HepG2 (cell line): Measurements from ENCODE around the gene NFATC3. TPM values are rescaled to one million over a fixed set of nuclear protein-coding genes. Genes with fewer than 3 reads are reported as not detected.
A peak's percentile ranks its signal among the peaks of the same experiment; 100 is the strongest.

Source experiments
- CSRNP2 ChIP-seq: sonication (generic); formaldehyde crosslinking; conservative IDR thresholded peaks from 2 replicates; pipeline ENCODE4 v1.8.0; 2022; ENCODE audit warnings: low read depth, missing genetic modification reagents
- GATAD1 ChIP-seq: IDR thresholded peaks from 2 replicates; pipeline ENCODE4 v1.6.1; 2016; ENCODE audit warnings: missing genetic modification reagents, missing compliant biosample characterization
- HOXA7 ChIP-seq: sonication (generic); formaldehyde crosslinking; IDR thresholded peaks from 2 replicates; pipeline ENCODE4 v1.8.1; 2022; ENCODE audit warnings: mild to moderate bottlenecking, missing genetic modification reagents, moderate library complexity
- NFRKB ChIP-seq: fragments of 450-650 bp; IDR thresholded peaks from 2 replicates; pipeline ENCODE4 v1.6.1; 2017
- PITX1 ChIP-seq: sonication (generic); formaldehyde crosslinking; IDR thresholded peaks from 2 replicates; pipeline ENCODE4 v1.5.1; 2020; ENCODE audit warnings: mild to moderate bottlenecking, missing genetic modification reagents
- THAP7 ChIP-seq: sonication (generic); formaldehyde crosslinking; IDR thresholded peaks from 2 replicates; pipeline ENCODE4 v1.8.1; 2023; ENCODE audit warnings: mild to moderate bottlenecking, missing genetic modification reagents
- THRA ChIP-seq: sonication (generic); formaldehyde crosslinking; IDR thresholded peaks from 2 replicates; pipeline ENCODE4 v1.4.0; 2020; ENCODE audit warnings: missing genetic modification reagents, borderline replicate concordance
- ZBTB3 ChIP-seq: sonication (generic); formaldehyde crosslinking; IDR thresholded peaks from 2 replicates; pipeline ENCODE4 v1.4.0; 2020; ENCODE audit warnings: low read depth, mild to moderate bottlenecking, moderate library complexity, missing genetic modification reagents, borderline replicate concordance
- ZNF235 ChIP-seq: sonication (generic); formaldehyde crosslinking; IDR thresholded peaks from 2 replicates; pipeline ENCODE4 v1.8.1; 2023; ENCODE audit warnings: mild to moderate bottlenecking, missing genetic modification reagents, borderline replicate concordance
- ZNF253 ChIP-seq: sonication (generic); formaldehyde crosslinking; IDR thresholded peaks from 2 replicates; pipeline ENCODE4 v1.8.0; 2022; ENCODE audit warnings: mild to moderate bottlenecking, missing genetic modification reagents, borderline replicate concordance
- ZNF264 ChIP-seq: sonication (generic); formaldehyde crosslinking; IDR thresholded peaks from 2 replicates; pipeline ENCODE4 v1.4.0; 2020; ENCODE audit warnings: missing genetic modification reagents
- ZNF292 ChIP-seq: sonication (generic); formaldehyde crosslinking; IDR thresholded peaks from 2 replicates; pipeline ENCODE4 v1.8.1; 2022; ENCODE audit warnings: mild to moderate bottlenecking, low read depth, missing genetic modification reagents, borderline replicate concordance
- ZNF7 ChIP-seq: IDR thresholded peaks from 2 replicates; pipeline ENCODE4 v1.6.1; 2016; ENCODE audit warnings: missing biosample characterization, missing genetic modification reagents
- ZNF713 ChIP-seq: sonication (generic); formaldehyde crosslinking; IDR thresholded peaks from 2 replicates; pipeline ENCODE4 v1.4.0; 2020; ENCODE audit warnings: mild to moderate bottlenecking, missing genetic modification reagents
- ZNF720 ChIP-seq: sonication (generic); formaldehyde crosslinking; IDR thresholded peaks from 2 replicates; pipeline ENCODE4 v1.4.0; 2020; ENCODE audit warnings: missing genetic modification reagents
- ZNF800 ChIP-seq: sonication (generic); formaldehyde crosslinking; IDR thresholded peaks from 2 replicates; pipeline ENCODE4 v1.4.0; 2020; ENCODE audit warnings: missing genetic modification reagents
- ZSCAN22 ChIP-seq: sonication (generic); formaldehyde crosslinking; IDR thresholded peaks from 2 replicates; pipeline ENCODE4 v1.4.0; 2020; ENCODE audit warnings: mild to moderate bottlenecking, missing genetic modification reagents
- polyA plus RNA-seq, 8 experiments: library from polyadenylated mRNA; depleted of rRNA in 3 of 8; stranded (reverse) in 7 of 8; unstranded in 1 of 8; fragments of >200 nt; fragmentation: Illumina TruSeq in 4 of 8; extraction: Trizol in 4 of 8; gene quantifications; 2 replicates each; pipeline versions ENCODE4 v1.2.1 to v1.2.3, GENCODE V29; 2011 to 2016; ENCODE audit warnings: low read depth in 4 of 8, missing spikeins in 1 of 8, mixed read lengths in 1 of 8; ENCODE audit not compliant: insufficient read depth in 1 of 8
- total RNA-seq, 5 experiments: library from RNA; depleted of rRNA; stranded (reverse); fragments of >200 nt; fragmentation: Illumina TruSeq; extraction: Trizol; gene quantifications; 2 replicates each; pipeline ENCODE4 v1.2.3, GENCODE V29; 2016; ENCODE audit warnings: low read depth in 1 of 5
- TF ChIP-seq, protein P1 (sequence below): IDR thresholded peaks from 2 replicates; pipeline ENCODE4 v1.6.1; 2016; ENCODE audit warnings: missing compliant biosample characterization, missing genetic modification reagents, borderline replicate concordance
- TF ChIP-seq, protein P2 (sequence below): sonication (generic); formaldehyde crosslinking; IDR thresholded peaks from 2 replicates; pipeline ENCODE4; 2020; ENCODE audit warnings: missing genetic modification reagents, mild to moderate bottlenecking, borderline replicate concordance

Gene NFATC3
- total and polyA plus RNA-seq, 2 of the 13 experiments (the other 11 are each of a cell fraction or from before 2014, with no cell fraction given), result 52.6 to 62.7 TPM

GRCh38 chr16:68084504-68085258 lies 489 bp upstream of the NFATC3 start (continued):
- TF ChIP-seq, protein P1, sequence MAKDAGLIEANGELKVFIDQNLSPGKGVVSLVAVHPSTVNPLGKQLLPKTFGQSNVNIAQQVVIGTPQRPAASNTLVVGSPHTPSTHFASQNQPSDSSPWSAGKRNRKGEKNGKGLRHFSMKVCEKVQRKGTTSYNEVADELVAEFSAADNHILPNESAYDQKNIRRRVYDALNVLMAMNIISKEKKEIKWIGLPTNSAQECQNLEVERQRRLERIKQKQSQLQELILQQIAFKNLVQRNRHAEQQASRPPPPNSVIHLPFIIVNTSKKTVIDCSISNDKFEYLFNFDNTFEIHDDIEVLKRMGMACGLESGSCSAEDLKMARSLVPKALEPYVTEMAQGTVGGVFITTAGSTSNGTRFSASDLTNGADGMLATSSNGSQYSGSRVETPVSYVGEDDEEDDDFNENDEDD (CRISPR knock-in tag), result peak; percentile 99
- TF ChIP-seq ZNF7 (CRISPR knock-in tag) (no peak; the same call in 1 of the 2 replicates), PITX1 (CRISPR knock-in tag) (peak; percentile 88), ZNF292 (CRISPR knock-in tag) (peak; percentile 91), NFRKB (no peak), ZBTB3 (CRISPR knock-in tag) (peak; percentile 94), GATAD1 (CRISPR knock-in tag) (peak; percentile 77), HOXA7 (CRISPR knock-in tag) (0 out of 2 replicates have a peak, but pooled peaks have one; percentile 48), ZSCAN22 (CRISPR knock-in tag) (no peak), ZNF253 (CRISPR knock-in tag) (peak; percentile 97), ZNF264 (CRISPR knock-in tag) (peak; percentile 85; the same call in 1 of the 2 replicates), THRA (CRISPR knock-in tag) (peak; percentile 77; the same call in 1 of the 2 replicates), ZNF235 (no peak), ZNF720 (no peak), ZNF800 (CRISPR knock-in tag) (peak; percentile 87), THAP7 (peak; percentile 82), ZNF713 (peak; percentile 98), CSRNP2 (no peak)
- TF ChIP-seq, protein P2, sequence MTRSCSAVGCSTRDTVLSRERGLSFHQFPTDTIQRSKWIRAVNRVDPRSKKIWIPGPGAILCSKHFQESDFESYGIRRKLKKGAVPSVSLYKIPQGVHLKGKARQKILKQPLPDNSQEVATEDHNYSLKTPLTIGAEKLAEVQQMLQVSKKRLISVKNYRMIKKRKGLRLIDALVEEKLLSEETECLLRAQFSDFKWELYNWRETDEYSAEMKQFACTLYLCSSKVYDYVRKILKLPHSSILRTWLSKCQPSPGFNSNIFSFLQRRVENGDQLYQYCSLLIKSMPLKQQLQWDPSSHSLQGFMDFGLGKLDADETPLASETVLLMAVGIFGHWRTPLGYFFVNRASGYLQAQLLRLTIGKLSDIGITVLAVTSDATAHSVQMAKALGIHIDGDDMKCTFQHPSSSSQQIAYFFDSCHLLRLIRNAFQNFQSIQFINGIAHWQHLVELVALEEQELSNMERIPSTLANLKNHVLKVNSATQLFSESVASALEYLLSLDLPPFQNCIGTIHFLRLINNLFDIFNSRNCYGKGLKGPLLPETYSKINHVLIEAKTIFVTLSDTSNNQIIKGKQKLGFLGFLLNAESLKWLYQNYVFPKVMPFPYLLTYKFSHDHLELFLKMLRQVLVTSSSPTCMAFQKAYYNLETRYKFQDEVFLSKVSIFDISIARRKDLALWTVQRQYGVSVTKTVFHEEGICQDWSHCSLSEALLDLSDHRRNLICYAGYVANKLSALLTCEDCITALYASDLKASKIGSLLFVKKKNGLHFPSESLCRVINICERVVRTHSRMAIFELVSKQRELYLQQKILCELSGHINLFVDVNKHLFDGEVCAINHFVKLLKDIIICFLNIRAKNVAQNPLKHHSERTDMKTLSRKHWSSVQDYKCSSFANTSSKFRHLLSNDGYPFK (CRISPR knock-in tag), result peak; percentile 89; the same call in 1 of the 2 replicates
